ENCODE data around the gene ADAMTS6. TPM values are rescaled to one million over a fixed set of nuclear protein-coding genes. Genes with fewer than 3 reads are reported as not detected.

The ADAMTS6 gene
- total RNA-seq, 2 experiments from 2014 or later = 2.8 to 4.0 TPM

- H3K27ac Mint-ChIP-seq = no peak overlapping the region
- H3K4me1 Mint-ChIP-seq = no peaks in the 10 kb centered on the region
- DNase-seq (no peak), ATAC-seq (no peak)
- H3K4me3 Mint-ChIP-seq = no peak overlapping the region
- CTCF ChIA-PET = no interaction called here
- H3K27me3 Mint-ChIP-seq = peaks cover 2% of the 10 kb centered on the region
- H3K36me3 Mint-ChIP-seq = no peaks in the 10 kb centered on the region
- H3K9me3 Mint-ChIP-seq (ENCODE audit: low read depth) = no peaks in the 10 kb centered on the region
These were observed 355.9 kb downstream of the ADAMTS6 start for GRCh38 chr5:65125591-65126541.

DNA sequence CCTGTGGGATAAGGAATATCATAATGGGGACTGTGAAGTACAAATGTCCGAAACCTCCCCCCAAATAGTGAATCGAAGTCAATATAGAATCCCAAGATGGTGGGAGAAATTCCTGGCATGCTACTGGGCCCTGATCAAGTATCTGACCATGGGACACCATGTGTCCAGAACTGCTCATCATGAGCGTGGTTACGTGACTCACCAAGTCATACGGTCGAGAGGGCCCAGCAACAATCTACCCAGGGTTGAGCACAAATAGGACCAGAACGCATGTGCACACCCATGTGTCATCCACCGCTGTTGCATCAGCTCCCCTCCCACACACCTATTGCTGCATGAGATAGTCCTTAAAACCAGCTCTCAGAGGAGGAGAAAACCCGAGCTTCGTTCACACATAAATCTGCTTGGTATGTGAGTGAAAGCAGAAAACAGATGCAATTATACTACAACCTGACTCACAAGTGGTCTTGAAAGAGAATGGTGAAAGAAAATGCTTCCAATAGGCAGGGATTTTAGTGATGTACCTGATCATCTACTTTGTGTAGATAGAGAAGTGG is 359.8 kb downstream of the ADAMTS6 start:
- Mint-ChIP-seq H3K4me1 (no peaks in the 10 kb centered on the region), H3K27me3 (peaks cover 5% of the 10 kb centered on the region), H3K27ac (no peak overlapping the region), H3K9me3 (ENCODE audit: low read depth) (peaks cover 5% of the 10 kb centered on the region), H3K4me3 (no peak overlapping the region), H3K36me3 (no peaks in the 10 kb centered on the region)
- ATAC-seq (no peak), DNase-seq (no peak)
- CTCF ChIA-PET = no interaction called here

- Mint-ChIP-seq H3K4me3 (no peak overlapping the region), H3K27me3 (peaks cover 5% of the 10 kb centered on the region), H3K9me3 (ENCODE audit: low read depth) (peaks cover 7% of the 10 kb centered on the region), H3K36me3 (no peaks in the 10 kb centered on the region), H3K4me1 (no peaks in the 10 kb centered on the region), H3K27ac (no peak overlapping the region)
- ATAC-seq (no peak), DNase-seq (no peak)
- CTCF ChIA-PET = no interaction called here
These were observed 361.3 kb downstream of the ADAMTS6 start for GRCh38 chr5:65120371-65120967.

- CTCF ChIA-PET = no interaction called here
- Mint-ChIP-seq H3K27ac (no peak overlapping the region), H3K4me1 (no peaks in the 10 kb centered on the region)
These were observed 364.2 kb downstream of the ADAMTS6 start for GRCh38 chr5:65117525-65117924.

GRCh38 chr5:65113771-65114170 is 367.9 kb downstream of the ADAMTS6 start:
- no peak overlapping the region for H3K4me3 Mint-ChIP-seq
- DNase-seq (no peak), ATAC-seq (no peak)
- H3K36me3 Mint-ChIP-seq = peaks cover 2% of the 10 kb centered on the region
- no peak overlapping the region for H3K27ac Mint-ChIP-seq
- H3K4me1 Mint-ChIP-seq = no peaks in the 10 kb centered on the region
- H3K27me3 Mint-ChIP-seq = peaks cover 20% of the 10 kb centered on the region
- CTCF ChIA-PET = no interaction called here
- peaks cover 9% of the 10 kb centered on the region for H3K9me3 Mint-ChIP-seq (ENCODE audit: low read depth)

More at GRCh38 chr5:65117525-65117924, 364.2 kb downstream of the ADAMTS6 start:
- Mint-ChIP-seq H3K36me3 (no peaks in the 10 kb centered on the region), H3K4me3 (no peak overlapping the region), H3K9me3 (ENCODE audit: low read depth) (peaks cover 7% of the 10 kb centered on the region), H3K27me3 (peaks cover 5% of the 10 kb centered on the region)
- ATAC-seq (no peak), DNase-seq (no peak)

GRCh38 chr5:65111961-65112658 is 369.6 kb downstream of the ADAMTS6 start:
- peaks cover 21% of the 10 kb centered on the region for H3K27me3 Mint-ChIP-seq
- H3K4me1 Mint-ChIP-seq = no peaks in the 10 kb centered on the region
- peaks cover 2% of the 10 kb centered on the region for H3K36me3 Mint-ChIP-seq
- H3K9me3 Mint-ChIP-seq (ENCODE audit: low read depth) = peaks cover 4% of the 10 kb centered on the region
- DNase-seq (no peak), ATAC-seq (no peak)
- no peak overlapping the region for H3K27ac Mint-ChIP-seq
- CTCF ChIA-PET = no interaction called here
- H3K4me3 Mint-ChIP-seq = no peak overlapping the region

DNA sequence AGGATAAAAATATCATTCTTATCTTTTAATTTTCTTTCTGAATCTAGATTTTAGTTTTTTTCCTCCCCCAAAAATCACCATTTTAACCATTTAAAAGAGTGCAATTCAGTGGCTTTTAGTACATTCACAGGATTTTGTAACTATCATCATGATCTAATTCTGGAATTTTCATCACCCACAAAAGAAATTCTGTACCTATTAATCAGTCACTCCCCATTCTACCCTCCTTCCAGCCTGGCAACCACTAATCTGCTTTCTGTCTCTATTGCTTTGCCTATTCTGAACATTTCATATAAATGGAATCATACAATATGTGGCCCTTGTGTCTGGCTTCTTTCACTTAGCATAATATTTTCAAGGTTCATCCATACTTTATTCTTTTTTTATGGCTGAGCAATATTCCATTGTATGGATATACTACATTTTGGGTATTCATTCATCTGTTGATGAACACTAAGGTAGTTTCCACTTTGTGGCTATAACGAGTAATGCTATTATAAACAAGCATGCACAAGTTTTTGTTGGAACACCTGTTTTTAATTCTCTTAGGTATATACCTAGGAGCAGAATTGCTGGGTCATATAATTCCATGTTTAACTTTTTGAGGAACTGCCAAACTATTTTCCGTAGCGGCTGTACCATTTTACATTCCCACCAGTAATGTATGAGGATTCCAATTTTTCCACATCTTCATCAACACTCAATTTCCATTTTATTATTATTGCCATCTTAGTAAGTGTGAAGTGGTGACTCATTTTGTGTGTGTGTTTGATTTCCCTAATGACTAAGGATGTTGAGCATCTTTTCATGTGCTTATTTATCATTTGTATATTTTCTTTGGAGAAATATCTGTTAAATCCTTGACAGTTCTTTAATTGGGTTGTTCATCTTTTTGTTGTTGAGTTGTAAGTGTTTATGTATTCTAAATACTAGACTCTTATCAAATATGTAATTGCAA is 372.7 kb downstream of the ADAMTS6 start:
- H3K27me3 Mint-ChIP-seq = peaks cover 22% of the 10 kb centered on the region
- CTCF ChIA-PET = no interaction called here
- H3K4me3 Mint-ChIP-seq = no peak overlapping the region
- H3K4me1 Mint-ChIP-seq = peaks cover 19% of the 10 kb centered on the region
- H3K36me3 Mint-ChIP-seq = peaks cover 2% of the 10 kb centered on the region
- H3K9me3 Mint-ChIP-seq (ENCODE audit: low read depth) = peaks cover 2% of the 10 kb centered on the region
- ATAC-seq (no peak), DNase-seq (no peak)
- no peak overlapping the region for H3K27ac Mint-ChIP-seq

DNA sequence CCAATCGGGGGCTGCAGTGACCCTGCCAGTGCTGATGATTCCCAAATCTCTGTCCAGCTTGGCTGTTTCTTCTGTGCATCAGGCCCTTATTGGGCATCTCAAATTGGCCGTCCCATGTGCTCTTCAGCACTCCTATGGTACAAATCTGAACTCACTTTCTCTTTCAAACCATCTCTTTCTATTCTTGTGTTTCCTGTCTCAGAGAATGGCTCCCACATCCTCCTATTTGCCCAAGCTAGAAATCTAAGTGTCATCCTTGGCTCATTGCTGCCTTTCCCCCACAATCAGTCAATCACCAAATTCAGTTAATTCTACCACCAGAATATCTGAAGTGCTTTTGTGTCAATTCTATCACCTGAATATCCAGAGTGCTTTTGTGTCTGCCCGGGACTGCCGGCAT is 376.4 kb downstream of the ADAMTS6 start:
- DNase-seq (no peak), ATAC-seq (no peak)
- Mint-ChIP-seq H3K9me3 (ENCODE audit: low read depth) (no peaks in the 10 kb centered on the region), H3K36me3 (peaks cover 2% of the 10 kb centered on the region), H3K27me3 (peaks cover 21% of the 10 kb centered on the region), H3K4me1 (peaks cover 34% of the 10 kb centered on the region), H3K4me3 (no peak overlapping the region), H3K27ac (no peak overlapping the region)
- CTCF ChIA-PET = interaction anchor here (3.0 to 4.5 kb wide), 2 partner anchors 69 to 377 kb away, joined by 14 to 34 read pairs; partner anchors contain the start of gene ADAMTS6

DNA sequence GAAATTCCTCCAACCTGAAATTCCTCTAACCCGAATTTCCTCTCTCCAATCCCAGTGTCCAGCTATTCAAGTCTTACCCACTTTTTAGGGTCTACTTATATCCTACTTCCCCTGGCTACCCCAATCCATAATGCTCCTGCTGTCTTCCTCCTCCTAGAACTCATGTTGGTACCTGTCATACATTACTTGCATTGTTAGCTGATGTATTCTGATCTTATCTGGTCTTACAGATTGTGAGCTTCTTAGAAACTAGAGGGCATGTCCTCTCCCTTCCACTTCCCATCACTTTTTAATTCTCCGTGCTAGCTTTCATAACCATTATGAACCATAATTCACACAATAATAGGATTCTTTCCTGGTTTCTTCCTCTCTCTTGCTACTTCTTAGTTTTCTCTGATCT is 376.9 kb downstream of the ADAMTS6 start:
- peaks cover 21% of the 10 kb centered on the region for H3K27me3 Mint-ChIP-seq
- peaks cover 2% of the 10 kb centered on the region for H3K36me3 Mint-ChIP-seq
- CTCF ChIA-PET = interaction anchor here (3.0 to 4.5 kb wide), 2 partner anchors 69 to 378 kb away, joined by 14 to 34 read pairs; partner anchors contain the start of gene ADAMTS6
- H3K27ac Mint-ChIP-seq = no peak overlapping the region
- H3K9me3 Mint-ChIP-seq (ENCODE audit: low read depth) = no peaks in the 10 kb centered on the region
- H3K4me1 Mint-ChIP-seq = peaks cover 34% of the 10 kb centered on the region
- no peak overlapping the region for H3K4me3 Mint-ChIP-seq
- ATAC-seq (no peak), DNase-seq (no peak)

- Mint-ChIP-seq H3K4me3 (peak overlapping the region; percentile 66), H3K27ac (peak overlapping the region; percentile 21), H3K4me1 (peaks cover 34% of the 10 kb centered on the region), H3K36me3 (peaks cover 2% of the 10 kb centered on the region), H3K27me3 (peaks cover 18% of the 10 kb centered on the region), H3K9me3 (ENCODE audit: low read depth) (no peaks in the 10 kb centered on the region)
- no peak for DNase-seq
- CTCF ChIA-PET = interaction anchor here (1.0 to 4.5 kb wide), 10 partner anchors 11 to 378 kb away, joined by 3 to 34 read pairs (median 4); partner anchors contain the start of gene ADAMTS6
- ATAC-seq = no peak
These were observed 377.8 kb downstream of the ADAMTS6 start for GRCh38 chr5:65103756-65104440.

DNA sequence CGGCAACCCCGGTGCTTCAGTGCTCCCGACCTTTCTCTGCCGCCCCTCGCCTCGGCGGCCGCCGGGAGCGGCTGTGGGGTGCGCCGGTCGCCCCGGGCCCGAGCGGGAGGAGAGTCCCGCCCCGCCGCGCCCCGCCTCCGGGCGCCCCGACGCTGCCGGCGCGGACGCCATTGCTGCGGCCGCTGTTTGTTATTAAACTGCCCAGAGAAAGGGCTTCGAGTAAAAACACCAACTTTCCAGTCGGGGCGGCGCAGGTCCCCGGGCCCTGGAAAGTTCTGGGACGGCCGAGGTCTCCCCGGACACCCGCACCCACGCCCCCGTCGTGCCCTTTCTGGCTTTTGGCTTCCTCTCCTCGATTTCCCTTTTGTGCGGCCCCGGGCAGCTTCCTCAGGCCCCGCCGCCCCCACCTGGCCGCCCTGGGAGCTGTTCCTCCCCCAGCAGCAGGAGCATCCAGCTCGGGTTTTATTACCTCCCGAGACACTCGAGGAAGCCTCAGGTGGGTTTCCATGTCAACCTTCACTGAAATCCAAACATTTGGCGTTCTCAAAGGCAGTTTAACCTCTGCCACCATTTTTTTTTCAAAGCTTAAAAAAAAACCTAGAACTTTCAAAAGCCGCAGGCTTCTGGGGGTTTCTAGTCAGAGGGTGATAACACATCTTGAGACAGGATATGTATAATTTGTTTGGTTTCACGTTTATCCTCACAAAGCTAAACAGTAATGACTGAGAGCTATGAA is 378.6 kb downstream of the ADAMTS6 start:
- Mint-ChIP-seq H3K4me1 (peaks cover 34% of the 10 kb centered on the region), H3K4me3 (peak overlapping the region; percentile 66), H3K27me3 (peaks cover 19% of the 10 kb centered on the region), H3K27ac (peak overlapping the region; percentile 21), H3K36me3 (no peaks in the 10 kb centered on the region), H3K9me3 (ENCODE audit: low read depth) (no peaks in the 10 kb centered on the region)
- CTCF ChIA-PET = interaction anchor here (1.0 to 4.5 kb wide), 12 partner anchors 10 to 379 kb away, joined by 3 to 34 read pairs (median 4); partner anchors contain the start of gene ADAMTS6
- ATAC-seq (peak; percentile 83), DNase-seq (peak; percentile 59)
